ENCODE measurements around the gene METTL3. TPM values are rescaled to one million over a fixed set of nuclear protein-coding genes. Genes with fewer than 3 reads are reported as not detected.

The METTL3 gene
- total and polyA plus RNA-seq, 2 of the 13 experiments (the other 11 are each of a cell fraction or from before 2014, with no cell fraction given), result 123 to 130 TPM

GRCh38 chr14:21467616-21468015, 43.5 kb downstream of the METTL3 start:
- 83% methylated on average over 1 of the region's 1 CpG for whole genome bisulfite sequencing (ENCODE audit: low lambda C conversion rate)
- H3K27me3 ChIP-seq (ENCODE audit: control insufficient read depth in 1 of 2, insufficient read depth in 2 of 2, low read length in 2 of 2), result no peaks in the 10 kb centered on the region
- FAIRE-seq (no peak), ATAC-seq (no peak), DNase-seq (ENCODE audit: low spot score) (no peak)
- H3K9me3 ChIP-seq (ENCODE audit: low read length), result no peaks in the 10 kb centered on the region
- H2AFZ ChIP-seq (ENCODE audit: low read length), result no peak overlapping the region
- no peaks in the 10 kb centered on the region for H4K20me1 ChIP-seq (ENCODE audit: insufficient read depth, low read length)
- no TSS peak for BruUV-seq (replicated peaks)
- no peak overlapping the region for H3K9ac ChIP-seq (ENCODE audit: insufficient read depth, low read depth, low read length)
- H3K4me3 ChIP-seq (replicated peaks in 1 of 3; ENCODE audit: insufficient read depth in 1 of 3, low read depth in 2 of 3, low read length in 3 of 3), result no peak overlapping the region
- in situ Hi-C loops (cut with HindIII; ENCODE audit: extremely low pct_ligation_motif_present, low pct_unique_long_range_greater_than_20kb), result no loop called here
- intact Hi-C loops (cut with micrococcal nuclease; ENCODE audit: unreplicated experiment), result no loop called here
- no peaks in the 10 kb centered on the region for H3K4me1 ChIP-seq (ENCODE audit: insufficient read depth, low read length)
- POLR2A ChIA-PET, result interaction anchor here (1.3 kb wide), 1 partner anchor 9 kb away, joined by 5 read pairs; no protein-coding TSS in a partner anchor
- H3K79me2 ChIP-seq (ENCODE audit: insufficient read depth, low read length), result peaks cover 3% of the 10 kb centered on the region
- CTCF ChIA-PET (ENCODE audit: low intra/inter-chr PET ratio, low total read pairs), result no interaction called here
- TF ChIP-seq TBP (CRISPR knock-in tag; IDR thresholded peaks at IDR 0.05) (no peak), MLXIP (CRISPR knock-in tag; IDR thresholded peaks at IDR 0.05; ENCODE audit: borderline replicate concordance) (no peak)
- no peak overlapping the region for H3K27ac ChIP-seq (ENCODE audit: extremely low read length, insufficient read depth, low read length)
- H3K4me2 ChIP-seq (ENCODE audit: low read depth, low read length), result no peak overlapping the region
- H3K36me3 ChIP-seq (replicated peaks in 1 of 2; ENCODE audit: control insufficient read depth in 1 of 2, insufficient read depth in 2 of 2, low read length in 2 of 2), result peaks cover 24 to 73% of the 10 kb centered on the region in 2 experiments

GRCh38 chr14:21455912-21456667, 55.0 kb downstream of the METTL3 start, which contains the start of gene CHD8:
CHD8 (minus strand) TSS chr14:21456123; CDS start chr14:21431643, 24,480 bp downstream.
- intact Hi-C loops (cut with micrococcal nuclease; ENCODE audit: unreplicated experiment) (loop anchor here (1.0 to 5.0 kb wide), 5 partner anchors 19 to 101 kb away; partner anchors contain the start of genes METTL3 and RAB2B), in situ Hi-C loops (cut with HindIII; ENCODE audit: extremely low pct_ligation_motif_present, low pct_unique_long_range_greater_than_20kb) (no loop called here)
- H4K20me1 ChIP-seq (ENCODE audit: insufficient read depth, low read length), result peaks cover 10% of the 10 kb centered on the region
- peak within 1 kb of the TSS; percentile 96 for H3K27ac ChIP-seq (ENCODE audit: extremely low read length, insufficient read depth, low read length)
- ATAC-seq (peak; percentile 99), FAIRE-seq (peak; percentile 99), DNase-seq (ENCODE audit: low spot score) (peak; percentile 100)
- H3K27me3 ChIP-seq (ENCODE audit: control insufficient read depth in 1 of 2, insufficient read depth in 2 of 2, low read length in 2 of 2), result no peaks in the 10 kb centered on the region; a peak in 1 of 5 replicates
- ChIA-PET CTCF (ENCODE audit: low intra/inter-chr PET ratio, low total read pairs) (interaction anchor here (0.6 to 1.9 kb wide), 8 partner anchors 19 to 279 kb away, joined by 3 to 19 read pairs (median 3); partner anchors contain the start of genes RAB2B and TOX4), POLR2A (interaction anchor here (0.6 to 4.7 kb wide), 27 partner anchors 9 to 1551 kb away, joined by 3 to 211 read pairs (median 4); partner anchors contain the start of genes APEX1, METTL3, RAB2B and SALL2)
- peaks cover 38% of the 10 kb centered on the region for H3K4me1 ChIP-seq (ENCODE audit: insufficient read depth, low read length)
- H3K4me2 ChIP-seq (ENCODE audit: low read depth, low read length), result peak within 1 kb of the TSS; percentile 93
- WGBS (ENCODE audit: low lambda C conversion rate), result under 1% methylated on average over 29 of the region's 36 CpGs
- peaks cover 6 to 8% of the 10 kb centered on the region in 2 experiments for H3K36me3 ChIP-seq (replicated peaks in 1 of 2; ENCODE audit: control insufficient read depth in 1 of 2, insufficient read depth in 2 of 2, low read length in 2 of 2)
- H3K9me3 ChIP-seq (ENCODE audit: low read length), result no peaks in the 10 kb centered on the region
- peak within 1 kb of the TSS; percentile 93 for H2AFZ ChIP-seq (ENCODE audit: low read length)
- no TSS peak for BruUV-seq (replicated peaks)
- H3K79me2 ChIP-seq (ENCODE audit: insufficient read depth, low read length), result peaks cover 43% of the 10 kb centered on the region
- H3K4me3 ChIP-seq (replicated peaks in 1 of 3; ENCODE audit: insufficient read depth in 1 of 3, low read depth in 2 of 3, low read length in 3 of 3), result peak within 1 kb of the TSS; percentile 90 to 95 (median 93)
- peak within 1 kb of the TSS; percentile 97 for H3K9ac ChIP-seq (ENCODE audit: insufficient read depth, low read depth, low read length)
- TF ChIP-seq CENPX (CRISPR knock-in tag; IDR thresholded peaks at IDR 0.05) (no peak), ARNT (IDR thresholded peaks at IDR 0.05) (no peak), ZNF724P (CRISPR knock-in tag; IDR thresholded peaks at IDR 0.05; ENCODE audit: borderline replicate concordance) (0 out of 2 replicates have a peak, but pooled peaks have one; percentile 42), ZNF556 (CRISPR knock-in tag; IDR thresholded peaks at IDR 0.05; ENCODE audit: borderline replicate concordance) (peak; percentile 74), ZNF839 (CRISPR knock-in tag; IDR thresholded peaks at IDR 0.05; ENCODE audit: borderline replicate concordance) (peak; percentile 31; the same call in 1 of the 2 replicates), NFE2L1 (CRISPR knock-in tag; IDR thresholded peaks at IDR 0.05; ENCODE audit: borderline replicate concordance) (no peak; the same call in 1 of the 2 replicates), SCMH1 (CRISPR knock-in tag; IDR thresholded peaks at IDR 0.05; ENCODE audit: borderline replicate concordance) (no peak), ZNF704 (CRISPR knock-in tag; IDR thresholded peaks at IDR 0.05; ENCODE audit: borderline replicate concordance) (peak; percentile 38), ZNF17 (CRISPR knock-in tag; IDR thresholded peaks at IDR 0.05) (no peak), GPN1 (CRISPR knock-in tag; IDR thresholded peaks at IDR 0.05; ENCODE audit: borderline replicate concordance) (no peak), BHLHE40 (IDR thresholded peaks at IDR 0.05; ENCODE audit: low read length) (no peak)
